GM12864 (cell line): ENCODE measurements around the gene SORCS2.

Source experiments
- DNase-seq: peaks from one replicate; pipeline ENCODE4 v3.0.0-alpha.2; 2011; ENCODE audit warnings: low read depth
- H3K4me3 ChIP-seq: 2 replicates; pipeline ENCODE4 v1.5.1; 2011; ENCODE audit warnings: mild to moderate bottlenecking, low read depth, low read length, control low read depth
- CTCF ChIP-seq: IDR thresholded peaks from 2 replicates; pipeline ENCODE4 v1.5.1; 2011; ENCODE audit warnings: low read depth, mild to moderate bottlenecking, moderate library complexity, low read length, control low read depth, inconsistent platforms; ENCODE audit errors: missing control alignments

Gene SORCS2

GRCh38 chr4:7512428-7512827, 320.1 kb downstream of the SORCS2 start:
- H3K4me3 ChIP-seq = no peak overlapping the region
- no peak for TF ChIP-seq CTCF
- no peak for DNase-seq

DNA sequence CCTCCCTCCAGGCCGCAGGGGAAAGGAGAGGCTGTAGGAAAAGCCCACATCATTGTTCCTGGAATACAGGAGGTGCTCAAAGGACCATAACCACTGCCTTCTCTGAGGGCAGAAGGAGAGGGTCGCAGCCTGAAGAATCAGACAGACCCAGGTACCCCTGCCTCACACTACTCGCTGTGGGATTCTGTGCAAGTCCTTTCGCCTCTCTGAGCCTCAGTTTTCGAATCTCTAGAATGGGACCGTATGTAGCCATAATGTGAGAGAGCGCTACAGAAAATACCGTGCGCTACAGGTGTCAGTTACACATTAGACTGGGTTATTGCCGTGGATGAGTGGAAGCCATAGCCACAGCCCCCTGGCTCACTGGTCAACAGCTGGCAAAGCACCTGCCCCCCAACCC, 320.6 kb downstream of the SORCS2 start:
- TF ChIP-seq CTCF = no peak
- no peak for DNase-seq
- no peak overlapping the region for H3K4me3 ChIP-seq

DNA sequence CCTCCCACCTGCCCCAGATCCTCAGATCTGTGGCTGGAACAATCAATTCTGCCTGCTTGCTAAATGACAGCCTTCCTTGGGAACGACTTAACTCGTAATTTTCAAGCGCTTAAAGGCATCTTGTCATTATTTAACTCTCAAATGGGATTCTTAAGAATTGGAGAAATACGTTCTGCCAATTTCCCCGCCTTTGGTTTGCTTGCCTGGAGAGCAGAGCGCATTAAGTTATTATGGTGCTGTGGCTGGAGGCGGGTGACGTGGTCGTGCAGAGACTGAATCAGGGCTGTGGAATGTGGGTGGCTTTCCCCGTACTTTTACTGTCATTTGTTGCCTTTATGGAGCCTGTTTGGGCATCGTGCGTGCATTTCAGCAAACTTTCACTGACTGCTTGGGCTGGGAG, 321.3 kb downstream of the SORCS2 start:
- DNase-seq = no peak
- no peak for TF ChIP-seq CTCF
- no peak overlapping the region for H3K4me3 ChIP-seq

DNA sequence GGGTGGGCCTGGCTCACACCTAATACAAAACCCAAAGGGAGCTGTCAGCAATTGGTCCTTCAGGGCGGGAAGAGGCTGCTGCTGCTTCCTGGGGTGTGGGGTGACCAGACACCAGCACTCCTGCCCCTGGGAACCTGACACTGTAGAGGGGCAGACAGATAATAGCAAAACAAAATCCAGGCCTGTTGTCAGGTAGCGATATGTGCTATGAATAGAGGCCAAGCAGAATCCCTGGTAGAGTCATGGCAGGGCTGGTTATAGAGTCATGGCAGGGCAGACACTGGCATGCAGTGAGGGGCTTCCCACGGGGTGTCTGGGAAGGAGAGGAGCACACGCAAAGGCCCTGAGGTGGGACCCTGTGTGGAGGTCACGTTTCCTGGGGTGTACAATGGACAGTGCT, 321.9 kb downstream of the SORCS2 start:
- H3K4me3 ChIP-seq = no peak overlapping the region
- DNase-seq = no peak
- no peak for TF ChIP-seq CTCF

- no peak overlapping the region for H3K4me3 ChIP-seq
- no peak for TF ChIP-seq CTCF
- DNase-seq = no peak
Observed at GRCh38 chr4:7514789-7515188, 322.5 kb downstream of the SORCS2 start.

DNA sequence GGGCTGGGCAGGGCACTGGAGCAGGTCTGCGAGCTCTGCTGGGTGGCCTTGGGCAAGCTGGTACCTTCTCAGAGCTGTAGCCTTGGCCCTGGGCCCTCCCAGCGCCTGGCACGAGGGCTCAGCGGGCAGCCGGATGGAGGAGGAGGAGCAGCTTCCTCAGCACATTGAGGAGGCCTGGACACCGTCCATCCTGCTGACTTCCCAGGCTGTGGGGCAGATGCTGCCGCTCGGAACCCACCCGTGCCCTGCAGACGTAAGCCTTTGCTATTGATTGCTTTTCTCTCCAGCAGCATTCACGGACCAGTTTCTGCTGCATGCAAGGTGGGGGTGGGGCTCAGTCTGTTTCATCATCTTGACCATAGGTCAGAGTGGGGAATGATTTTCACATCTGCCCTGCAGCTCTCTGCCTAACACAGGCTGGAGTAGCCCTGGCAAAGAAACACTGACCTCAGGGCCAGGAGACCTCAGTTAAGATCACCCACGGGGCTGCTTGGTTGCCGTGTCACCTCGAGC, 323.1 kb downstream of the SORCS2 start:
- no peak for TF ChIP-seq CTCF
- DNase-seq = no peak
- H3K4me3 ChIP-seq = no peak overlapping the region

DNA sequence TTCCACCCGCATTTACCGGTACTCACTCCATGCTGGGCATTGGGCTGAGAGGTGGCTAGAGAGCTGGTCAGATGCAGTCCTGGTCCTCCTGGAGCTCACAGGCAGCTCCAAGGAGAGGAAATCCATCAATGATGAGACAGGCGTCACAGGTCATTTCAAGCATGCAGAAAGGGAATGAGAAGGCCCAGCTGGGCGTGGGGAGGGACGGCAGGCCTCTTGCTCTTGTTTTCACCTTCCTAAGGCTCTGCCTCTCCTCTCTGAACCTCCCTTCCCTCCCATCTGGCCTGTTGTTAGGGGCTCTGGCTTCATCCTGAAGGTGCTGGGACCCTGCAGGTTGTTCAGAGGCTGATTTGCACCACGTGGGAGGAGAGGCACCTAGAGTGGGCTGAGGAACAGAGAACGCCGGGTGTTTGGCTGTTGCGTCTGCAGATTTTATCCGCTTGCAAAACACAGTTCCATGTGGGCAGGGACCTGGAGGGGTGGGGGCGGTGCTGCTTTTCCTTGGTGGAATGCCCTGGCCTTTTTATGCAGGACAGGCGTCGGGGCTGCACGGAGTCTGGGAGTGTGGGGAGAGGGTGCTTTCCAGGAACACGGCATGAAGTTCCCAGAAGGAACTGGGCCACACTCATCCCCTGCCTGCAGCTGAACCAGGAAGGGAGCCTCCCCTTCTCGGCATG, 323.9 kb downstream of the SORCS2 start:
- no peak overlapping the region for H3K4me3 ChIP-seq
- no peak for TF ChIP-seq CTCF
- no peak for DNase-seq
